HG03571 (cell line): ENCODE measurements around the gene CENPT.

Experiments used
- ATAC-seq: cut with Tn5 transposase; IDR thresholded peaks from one replicate; pipeline ENCODE4 v1.9.1; 2021; ENCODE audit not compliant: unreplicated experiment

The CENPT gene, protein sequence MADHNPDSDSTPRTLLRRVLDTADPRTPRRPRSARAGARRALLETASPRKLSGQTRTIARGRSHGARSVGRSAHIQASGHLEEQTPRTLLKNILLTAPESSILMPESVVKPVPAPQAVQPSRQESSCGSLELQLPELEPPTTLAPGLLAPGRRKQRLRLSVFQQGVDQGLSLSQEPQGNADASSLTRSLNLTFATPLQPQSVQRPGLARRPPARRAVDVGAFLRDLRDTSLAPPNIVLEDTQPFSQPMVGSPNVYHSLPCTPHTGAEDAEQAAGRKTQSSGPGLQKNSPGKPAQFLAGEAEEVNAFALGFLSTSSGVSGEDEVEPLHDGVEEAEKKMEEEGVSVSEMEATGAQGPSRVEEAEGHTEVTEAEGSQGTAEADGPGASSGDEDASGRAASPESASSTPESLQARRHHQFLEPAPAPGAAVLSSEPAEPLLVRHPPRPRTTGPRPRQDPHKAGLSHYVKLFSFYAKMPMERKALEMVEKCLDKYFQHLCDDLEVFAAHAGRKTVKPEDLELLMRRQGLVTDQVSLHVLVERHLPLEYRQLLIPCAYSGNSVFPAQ

DNA sequence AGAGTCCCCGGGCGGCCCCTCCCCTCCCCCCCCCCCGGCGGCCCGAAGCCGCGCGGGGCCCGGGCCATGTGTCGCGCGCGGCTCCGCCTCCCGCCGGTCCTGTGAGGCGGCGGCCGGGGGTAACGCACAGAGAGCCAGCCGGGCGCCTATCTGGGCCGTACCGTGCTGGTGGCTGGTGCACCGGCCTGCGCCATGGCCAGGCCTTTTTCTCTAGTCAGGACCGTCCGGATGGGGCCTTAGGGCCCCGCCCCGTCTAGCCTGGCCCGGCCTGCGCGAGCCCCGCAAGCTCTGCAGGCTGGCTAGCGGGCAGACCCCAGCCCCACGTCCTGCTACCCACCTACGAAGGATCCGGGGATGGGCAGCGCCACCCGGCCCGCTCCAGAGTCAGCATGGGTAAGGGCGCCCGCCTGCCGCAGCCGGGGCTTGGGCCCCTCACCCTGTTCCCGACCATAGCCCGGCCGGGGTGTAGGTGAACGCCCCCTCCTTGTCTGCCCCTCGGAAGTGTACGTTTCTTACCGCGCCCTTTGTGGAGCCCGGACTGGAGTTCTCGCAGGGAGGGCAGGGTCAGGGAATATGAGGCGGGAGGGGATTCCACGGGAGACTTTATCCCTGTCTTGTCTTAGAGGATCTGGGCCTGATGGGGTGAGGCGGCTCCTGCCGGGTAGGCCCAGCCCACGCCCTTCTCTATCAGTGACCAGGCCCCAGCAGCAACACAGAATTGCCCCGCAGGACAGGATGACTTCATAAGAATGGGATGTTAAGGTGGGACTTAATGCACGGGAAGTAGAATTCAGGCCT lies at the start of gene CENPT:
TSS of gene CENPT (minus strand) at position 630 of the 798 bp plus-strand sequence. CDS start 13,834 bp downstream, outside the sequence.
- ATAC-seq, result peak; percentile 25

DNA sequence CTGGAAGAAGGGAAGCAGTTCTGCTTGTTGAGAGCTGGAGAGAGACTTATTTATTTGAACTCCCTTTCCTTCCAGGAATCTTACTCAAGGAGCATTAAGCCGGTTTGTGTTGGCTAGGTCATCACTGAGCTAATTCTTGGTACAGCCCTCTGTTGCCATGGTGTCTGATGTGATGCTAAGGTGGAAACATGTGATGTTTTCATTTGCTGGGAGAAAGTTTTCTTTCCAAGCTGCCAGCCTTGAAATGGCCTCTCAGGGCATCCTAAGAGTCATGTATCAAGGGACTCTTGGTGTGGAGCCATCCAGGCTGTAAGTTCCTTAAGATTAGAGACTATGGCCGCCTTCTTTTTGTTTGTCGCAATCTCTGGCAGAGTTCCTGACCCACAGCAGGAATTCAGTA lies 49.7 kb upstream of the CENPT start:
- no peak for ATAC-seq

DNA sequence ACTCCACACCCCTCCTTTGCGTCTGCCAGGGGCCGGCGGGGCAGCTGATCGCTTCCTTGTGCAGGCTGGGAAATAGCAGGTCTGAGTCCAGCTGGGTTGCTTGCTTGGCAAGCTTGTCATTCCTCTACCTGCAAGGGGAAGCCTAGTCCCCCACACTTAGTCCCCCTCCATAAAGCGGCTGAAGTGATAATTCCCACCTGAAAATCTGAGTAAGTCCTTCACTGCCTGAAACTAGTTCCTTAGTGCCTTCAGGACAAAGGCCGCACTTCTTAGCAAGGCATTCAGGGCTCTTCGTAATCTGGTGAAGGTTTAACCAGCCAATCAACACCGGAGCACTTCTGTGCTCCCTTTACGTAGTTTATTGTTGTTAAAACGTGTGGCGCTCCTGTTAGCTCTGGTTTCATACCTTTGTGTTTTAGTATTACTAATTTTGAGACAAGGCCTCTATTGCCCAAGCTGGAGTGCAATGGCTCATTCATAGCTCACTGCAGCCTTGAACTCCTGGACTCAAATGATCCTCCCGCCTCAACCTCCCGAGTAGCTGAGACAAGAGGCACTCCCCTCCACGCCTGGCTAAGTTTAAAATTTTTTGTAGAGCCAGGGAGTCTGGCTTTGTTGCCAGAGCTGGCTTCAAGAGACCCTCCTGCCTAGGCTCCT lies 46.4 kb upstream of the CENPT start:
- no peak for ATAC-seq

DNA sequence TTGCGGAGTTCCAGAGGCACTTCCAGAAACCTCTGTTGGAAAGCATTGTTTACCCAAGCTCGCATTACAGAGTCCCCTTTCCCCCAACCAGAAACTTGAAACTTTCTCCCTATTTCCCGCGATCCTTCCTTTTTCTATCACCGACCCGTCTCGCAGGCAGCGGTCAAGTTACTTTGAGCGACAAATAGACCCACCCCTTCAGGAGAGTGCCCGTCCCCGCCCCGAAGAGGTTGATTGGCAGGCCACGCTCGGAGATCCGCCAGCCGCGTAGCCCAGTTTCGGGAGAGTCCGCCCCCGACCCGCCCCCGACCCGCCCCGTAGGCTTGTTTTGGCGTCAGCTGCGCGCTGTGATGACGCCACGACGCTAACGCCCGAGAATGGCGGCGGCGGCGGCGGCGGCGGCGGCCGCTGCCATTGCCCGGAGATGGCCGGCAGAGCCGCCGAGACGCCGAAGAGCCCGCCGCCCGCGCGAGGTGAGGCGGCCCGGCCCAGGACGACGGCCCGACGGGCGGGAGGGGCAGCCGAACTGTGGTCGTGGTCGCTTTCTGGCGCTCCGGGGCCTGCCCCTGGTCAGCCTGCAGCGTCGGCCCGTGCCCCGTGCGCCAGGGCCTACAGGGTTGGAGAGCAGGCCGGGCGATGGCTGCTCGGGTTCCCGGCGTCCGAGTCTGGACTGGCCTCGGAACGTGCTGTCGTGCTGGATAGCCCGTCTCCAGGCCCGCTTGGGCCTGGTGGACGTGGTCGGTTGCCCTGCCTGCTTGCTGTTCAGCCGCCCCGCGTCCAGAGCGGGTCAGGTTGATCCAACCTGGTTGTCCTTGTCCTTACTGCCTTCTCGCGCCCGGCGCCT lies 45.6 kb upstream of the CENPT start, which contains the start of gene PSKH1:
TSS of gene PSKH1 (plus strand) at position 356 of the 844 bp plus-strand sequence. CDS start 15,496 bp downstream, outside the sequence.
- ATAC-seq, result peak; percentile 88

DNA sequence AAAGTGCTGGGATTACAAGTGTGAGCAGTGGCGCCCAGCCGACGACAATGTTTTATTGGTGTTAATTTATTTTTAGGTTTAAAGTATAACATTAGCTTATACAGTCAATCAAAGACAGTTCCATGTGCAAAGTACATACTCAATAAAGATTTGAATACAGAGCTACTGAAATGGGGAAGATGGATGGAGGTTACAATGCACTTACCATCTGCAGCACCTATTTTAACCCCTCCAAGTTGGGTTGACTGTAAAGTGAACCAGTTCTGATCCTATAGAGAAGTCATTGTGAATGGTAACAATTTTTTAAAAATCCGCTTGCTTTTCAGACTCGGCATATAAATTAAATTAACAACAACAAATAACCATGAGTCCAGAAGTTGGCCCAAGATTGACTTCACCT lies 44.9 kb upstream of the CENPT start:
- no peak for ATAC-seq

DNA sequence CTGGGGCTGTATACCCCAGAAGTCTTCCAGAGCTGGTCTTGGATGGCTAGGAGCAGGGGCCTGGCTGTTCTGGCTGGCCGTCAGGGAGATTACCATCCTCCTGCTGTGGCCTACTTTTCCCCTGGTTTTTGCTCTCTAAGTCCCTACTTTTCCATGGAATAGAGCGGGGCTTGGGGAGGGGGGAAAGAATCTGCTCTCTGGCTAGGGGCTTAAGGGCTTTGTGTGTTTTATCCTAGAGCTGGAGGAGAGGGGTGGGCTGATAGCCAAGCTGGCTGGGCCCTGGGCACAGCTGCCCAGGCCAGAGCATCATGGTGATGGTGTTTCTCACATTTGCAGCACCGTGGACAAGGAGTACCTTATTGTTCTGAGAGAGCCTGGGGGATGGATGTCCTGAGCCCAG lies 40.8 kb upstream of the CENPT start:
- ATAC-seq, result no peak

DNA sequence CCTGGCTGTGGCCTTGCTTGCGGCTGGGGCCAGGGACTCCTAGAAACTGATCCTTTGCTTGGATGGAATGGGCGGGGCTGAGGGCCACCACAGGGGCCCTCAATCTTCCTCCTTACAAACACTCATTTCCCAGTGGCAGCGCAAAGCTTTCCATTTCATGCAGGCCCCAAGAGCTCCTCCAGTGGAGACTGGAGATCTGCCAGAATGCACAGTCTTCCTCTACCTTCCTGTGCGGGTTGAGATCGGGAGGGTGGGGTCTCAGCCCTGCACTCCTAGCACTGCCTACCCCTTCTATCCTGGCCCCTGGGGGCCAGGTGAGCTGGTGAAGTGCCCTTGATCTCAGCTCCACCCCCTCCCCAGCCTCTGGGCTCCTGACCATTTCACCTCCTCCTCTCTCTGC lies 38.9 kb upstream of the CENPT start:
- ATAC-seq, result no peak

DNA sequence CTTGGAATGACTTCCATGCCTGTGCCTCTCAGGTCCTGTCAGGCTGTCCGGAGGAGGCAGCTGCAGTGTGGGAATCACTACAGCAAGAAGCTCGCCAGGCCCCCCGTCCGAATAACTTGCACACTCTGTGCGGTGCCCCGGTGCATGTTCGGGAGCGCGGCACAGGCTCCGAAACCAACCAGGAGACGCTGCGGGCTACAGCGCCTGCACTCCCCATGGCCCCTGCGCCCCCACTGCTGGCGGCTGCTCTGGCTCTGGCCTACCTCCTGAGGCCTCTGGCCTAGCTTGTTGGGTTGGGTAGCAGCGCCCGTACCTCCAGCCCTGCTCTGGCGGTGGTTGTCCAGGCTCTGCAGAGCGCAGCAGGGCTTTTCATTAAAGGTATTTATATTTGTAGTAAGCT lies 38.5 kb upstream of the CENPT start:
- no peak for ATAC-seq

DNA sequence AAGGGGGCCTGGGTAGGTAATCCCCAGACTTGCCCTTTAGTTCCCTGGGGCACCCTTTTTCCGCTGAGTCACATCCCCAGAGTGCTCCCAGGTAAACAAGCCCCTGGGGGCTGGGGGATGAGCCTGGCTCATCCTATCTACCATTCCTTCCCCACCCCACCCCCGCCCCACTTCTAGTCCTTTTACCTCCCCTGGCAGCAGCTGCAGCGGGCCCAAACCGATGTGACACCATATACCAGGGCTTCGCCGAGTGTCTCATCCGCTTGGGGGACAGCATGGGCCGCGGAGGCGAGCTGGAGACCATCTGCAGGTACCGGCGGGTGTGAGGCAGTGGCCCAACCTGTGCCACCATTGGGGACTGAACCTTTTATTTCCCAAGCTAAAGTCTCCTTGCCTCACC lies 38.1 kb upstream of the CENPT start:
- ATAC-seq, result no peak

DNA sequence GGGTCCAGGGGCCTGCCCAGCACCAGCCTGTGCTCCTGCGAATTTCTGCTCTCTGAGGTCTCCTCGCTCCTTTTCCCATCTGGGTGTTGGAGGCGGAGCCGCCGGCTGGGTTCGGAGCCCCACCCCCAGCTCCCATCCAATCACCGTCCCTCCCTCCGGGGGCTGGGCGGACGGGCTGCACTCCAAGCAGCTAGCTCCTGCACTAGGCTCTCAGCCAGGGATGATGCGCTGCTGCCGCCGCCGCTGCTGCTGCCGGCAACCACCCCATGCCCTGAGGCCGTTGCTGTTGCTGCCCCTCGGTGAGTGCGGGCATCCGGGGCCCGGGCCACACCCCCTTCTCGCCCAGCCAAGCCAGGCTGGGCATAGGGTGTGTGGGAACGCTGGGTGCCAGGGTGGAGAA lies 37.2 kb upstream of the CENPT start, which contains the start of gene NRN1L:
TSS of gene NRN1L (plus strand) at position 202 of the 400 bp plus-strand sequence. CDS start at position 221, 19 bp downstream.
- ATAC-seq, result no peak

DNA sequence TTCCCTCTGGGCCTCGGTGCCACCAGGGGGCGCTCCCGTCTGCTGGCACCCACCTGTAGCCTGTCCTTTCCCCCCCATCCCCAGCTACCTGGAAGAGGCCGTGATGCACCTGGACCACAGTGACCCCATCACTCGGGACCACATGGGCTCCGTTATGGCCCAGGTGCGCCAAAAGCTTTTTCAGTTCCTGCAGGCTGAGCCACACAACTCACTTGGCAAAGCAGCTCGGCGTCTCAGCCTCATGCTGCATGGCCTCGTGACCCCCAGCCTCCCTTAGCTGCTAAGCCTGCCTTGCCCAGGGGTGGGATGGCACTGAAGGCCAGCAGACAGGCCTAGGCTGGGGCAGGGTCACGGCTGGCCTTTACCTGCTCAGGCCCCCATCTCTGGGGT lies 36.4 kb upstream of the CENPT start:
- no peak for ATAC-seq

DNA sequence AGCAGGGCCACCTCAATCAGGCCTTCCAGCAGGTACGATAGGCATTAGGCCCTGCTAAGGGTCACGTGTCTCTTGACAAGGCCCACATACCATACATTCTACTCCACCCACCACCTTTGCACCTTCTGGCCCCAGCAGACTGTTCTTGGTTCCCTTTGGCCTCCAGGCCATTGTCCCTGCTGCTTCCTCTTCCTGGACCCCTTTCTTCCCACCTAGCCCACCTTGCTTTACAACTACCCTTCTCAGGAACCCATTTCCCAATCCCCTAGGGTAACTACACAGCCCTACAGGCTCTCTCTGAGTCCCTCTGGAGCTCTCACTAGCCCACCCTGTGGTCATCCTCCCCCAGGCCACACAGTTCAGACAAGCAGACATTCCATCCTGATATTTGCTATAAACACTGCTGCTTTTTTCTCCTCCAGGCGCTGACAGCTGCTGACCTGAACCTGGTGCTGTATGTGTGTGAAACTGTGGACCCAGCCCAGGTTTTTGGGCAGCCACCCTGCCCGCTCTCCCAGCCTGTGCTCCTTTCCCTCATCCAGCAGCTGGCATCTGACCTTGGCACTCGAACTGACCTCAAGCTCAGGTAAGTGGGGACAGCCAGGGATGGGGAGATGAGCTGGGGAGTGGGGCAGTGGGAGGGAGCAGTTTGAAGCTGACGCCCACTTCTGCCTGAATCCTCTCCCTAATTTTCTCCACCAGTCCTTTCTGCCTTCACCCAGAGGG lies 35.8 kb upstream of the CENPT start:
- no peak for ATAC-seq

DNA sequence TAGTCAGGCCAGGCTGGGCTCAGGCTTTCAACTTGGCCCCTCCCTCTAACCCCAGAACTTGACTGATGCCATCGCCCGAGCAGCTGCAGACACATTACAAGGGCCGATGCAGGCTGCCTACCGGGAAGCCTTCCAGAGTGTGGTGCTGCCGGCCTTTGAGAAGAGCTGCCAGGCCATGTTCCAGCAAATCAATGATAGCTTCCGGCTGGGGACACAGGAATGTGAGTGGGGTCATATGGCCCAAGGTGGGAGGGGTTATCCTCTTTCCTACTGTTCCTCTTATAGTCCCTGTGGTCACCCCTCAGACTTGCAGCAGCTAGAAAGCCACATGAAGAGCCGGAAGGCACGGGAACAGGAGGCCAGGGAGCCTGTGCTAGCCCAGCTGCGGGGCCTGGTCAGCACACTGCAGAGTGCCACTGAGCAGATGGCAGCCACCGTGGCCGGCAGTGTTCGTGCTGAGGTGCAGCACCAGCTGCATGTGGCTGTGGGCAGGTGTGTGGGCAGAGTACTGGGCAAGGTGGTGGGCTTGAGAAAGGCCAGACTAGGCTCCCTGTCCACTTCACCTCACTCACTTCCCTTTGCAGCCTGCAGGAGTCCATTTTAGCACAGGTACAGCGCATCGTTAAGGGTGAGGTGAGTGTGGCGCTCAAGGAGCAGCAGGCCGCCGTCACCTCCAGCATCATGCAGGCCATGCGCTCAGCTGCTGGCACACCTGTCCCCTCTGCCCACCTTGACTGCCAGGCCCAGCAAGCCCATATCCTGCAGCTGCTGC lies 35.1 kb upstream of the CENPT start:
- ATAC-seq, result no peak

DNA sequence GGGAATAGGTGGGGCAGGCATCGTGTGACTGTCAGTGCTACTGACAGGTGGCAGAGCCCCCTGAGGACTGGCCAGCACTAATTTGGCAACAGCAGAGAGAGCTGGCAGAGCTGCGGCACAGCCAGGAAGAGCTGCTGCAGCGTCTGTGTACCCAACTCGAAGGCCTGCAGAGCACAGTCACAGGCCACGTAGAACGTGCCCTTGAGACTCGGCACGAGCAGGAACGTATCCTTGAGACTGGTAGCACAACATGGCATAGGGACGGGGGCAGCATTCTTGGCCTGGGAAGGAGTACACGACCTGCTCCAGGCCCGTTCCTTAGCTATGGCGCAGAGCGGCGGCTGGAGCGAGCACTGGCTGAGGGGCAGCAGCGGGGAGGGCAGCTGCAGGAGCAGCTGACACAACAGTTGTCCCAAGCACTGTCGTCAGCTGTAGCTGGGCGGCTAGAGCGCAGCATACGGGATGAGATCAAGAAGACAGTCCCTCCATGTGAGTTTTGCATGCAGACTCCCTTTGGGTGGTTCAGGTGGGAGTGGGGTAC lies 34.2 kb upstream of the CENPT start:
- no peak for ATAC-seq

DNA sequence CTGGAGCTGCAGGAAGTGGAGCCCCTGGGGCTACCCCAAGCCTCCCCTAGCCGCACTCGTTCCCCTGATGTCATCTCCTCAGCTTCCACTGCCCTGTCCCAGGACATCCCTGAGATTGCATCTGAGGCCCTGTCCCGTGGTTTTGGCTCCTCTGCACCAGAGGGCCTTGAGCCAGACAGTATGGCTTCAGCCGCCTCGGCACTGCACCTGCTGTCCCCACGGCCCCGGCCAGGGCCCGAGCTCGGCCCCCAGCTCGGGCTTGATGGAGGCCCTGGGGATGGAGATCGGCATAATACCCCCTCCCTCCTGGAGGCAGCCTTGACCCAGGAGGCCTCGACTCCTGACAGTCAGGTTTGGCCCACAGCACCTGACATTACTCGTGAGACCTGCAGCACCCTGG lies 33.1 kb upstream of the CENPT start:
- no peak for ATAC-seq

DNA sequence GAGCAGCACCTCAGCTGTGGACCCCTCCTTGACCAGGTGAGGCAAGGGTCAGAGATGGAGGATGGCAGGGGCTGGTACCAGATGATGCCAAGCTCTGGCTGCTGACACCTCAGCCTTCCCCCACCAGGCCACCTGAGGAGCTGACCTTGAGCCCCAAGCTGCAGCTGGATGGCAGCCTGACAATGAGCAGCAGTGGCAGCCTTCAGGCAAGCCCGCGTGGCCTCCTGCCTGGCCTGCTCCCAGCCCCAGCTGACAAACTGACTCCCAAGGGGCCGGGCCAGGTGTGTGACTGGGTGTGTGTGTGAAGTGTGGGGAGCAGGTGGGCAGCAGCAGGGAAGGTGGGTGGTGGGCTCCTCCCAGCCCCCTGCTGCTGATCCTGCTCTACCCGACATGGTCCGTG lies 32.4 kb upstream of the CENPT start:
- ATAC-seq, result no peak

DNA sequence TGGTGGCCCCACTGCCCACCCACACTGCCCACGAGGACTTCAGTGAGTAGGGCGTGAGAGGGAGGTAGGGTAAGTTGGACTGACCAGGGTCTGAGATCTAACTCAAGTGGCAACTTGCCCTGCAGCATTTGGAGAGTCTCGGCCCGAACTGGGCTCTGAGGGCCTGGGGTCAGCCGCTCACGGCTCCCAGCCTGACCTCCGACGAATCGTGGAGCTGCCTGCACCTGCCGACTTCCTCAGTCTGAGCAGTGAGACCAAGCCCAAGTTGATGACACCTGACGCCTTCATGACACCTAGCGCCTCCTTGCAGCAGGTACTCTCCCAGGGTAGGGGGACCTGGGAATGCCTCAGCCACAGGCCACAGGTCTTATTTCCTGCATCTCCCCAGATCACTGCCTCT lies 32.0 kb upstream of the CENPT start:
- ATAC-seq, result no peak

DNA sequence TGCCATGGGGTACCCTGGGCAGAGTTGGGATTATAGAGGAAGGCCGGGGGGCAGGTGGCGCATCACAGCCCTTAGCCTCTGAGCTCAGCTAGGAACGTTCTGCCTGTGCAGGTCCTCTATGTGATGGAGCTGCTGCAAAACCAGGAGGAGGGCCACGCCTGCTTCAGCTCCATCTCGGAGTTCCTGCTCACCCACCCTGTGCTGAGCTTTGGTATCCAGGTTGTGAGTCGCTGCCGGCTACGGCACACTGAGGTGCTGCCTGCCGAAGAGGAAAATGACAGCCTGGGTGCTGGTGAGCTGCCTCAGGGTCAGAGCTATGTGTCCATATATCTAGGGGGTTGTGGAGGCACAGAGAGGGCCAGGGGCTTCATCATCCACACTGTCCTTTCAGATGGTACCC lies 31.4 kb upstream of the CENPT start:
- no peak for ATAC-seq

DNA sequence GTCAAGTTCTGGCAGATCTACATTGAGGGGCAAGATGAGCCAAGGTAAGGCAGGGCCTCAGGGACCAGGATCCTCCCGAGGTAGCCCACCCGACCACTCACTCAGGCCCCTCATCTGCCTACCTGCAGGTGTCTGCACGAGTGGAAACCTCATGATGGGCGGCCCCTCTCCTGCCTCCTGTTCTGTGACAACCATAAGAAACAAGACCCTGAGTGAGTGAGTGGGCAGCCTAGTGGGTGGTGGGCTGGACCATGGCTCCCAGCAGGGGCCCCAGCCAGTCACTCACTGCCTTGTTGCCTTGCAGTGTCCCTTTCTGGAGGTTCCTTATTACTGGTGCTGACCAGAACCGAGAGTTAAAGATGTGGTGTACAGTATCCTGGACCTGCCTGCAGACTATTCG lies 30.7 kb upstream of the CENPT start:
- ATAC-seq, result no peak
